ENCODE measurements around the gene CHID1.

The CHID1 gene

GRCh38 chr11:947744-948143, 37.1 kb upstream of the CHID1 start:
- no peak overlapping the region for H3K4me3 ChIP-seq (ENCODE audit: low read length)

GRCh38 chr11:945986-946385, 35.4 kb upstream of the CHID1 start:
- Histone ChIP-seq H3K27me3 (ENCODE audit: control insufficient read depth, insufficient read depth, low read length) (no peaks in the 10 kb centered on the region), H3K4me2 (ENCODE audit: low read length) (no peak overlapping the region), H3K9me3 (replicated peaks; ENCODE audit: low read length) (no peaks in the 10 kb centered on the region), H3K4me1 (ENCODE audit: control insufficient read depth, insufficient read depth, low read length) (peaks cover 10% of the 10 kb centered on the region), H3K9ac (ENCODE audit: low read depth, low read length) (no peak overlapping the region), H3K36me3 (ENCODE audit: insufficient read depth, low read length) (peaks cover 14% of the 10 kb centered on the region), H3K4me3 (ENCODE audit: low read length) (no peak overlapping the region)

More at GRCh38 chr11:947744-948143, 37.1 kb upstream of the CHID1 start:
- Histone ChIP-seq H3K9ac (ENCODE audit: low read depth, low read length) (no peak overlapping the region), H3K9me3 (replicated peaks; ENCODE audit: low read length) (no peaks in the 10 kb centered on the region), H3K27me3 (ENCODE audit: control insufficient read depth, insufficient read depth, low read length) (no peaks in the 10 kb centered on the region), H3K36me3 (ENCODE audit: insufficient read depth, low read length) (peaks cover 14% of the 10 kb centered on the region), H3K4me2 (ENCODE audit: low read length) (no peak overlapping the region), H3K4me1 (ENCODE audit: control insufficient read depth, insufficient read depth, low read length) (peaks cover 2% of the 10 kb centered on the region)

- Histone ChIP-seq H3K4me3 (ENCODE audit: low read length) (no peak overlapping the region), H3K4me1 (ENCODE audit: control insufficient read depth, insufficient read depth, low read length) (peaks cover 10% of the 10 kb centered on the region), H3K4me2 (ENCODE audit: low read length) (no peak overlapping the region), H3K9me3 (replicated peaks; ENCODE audit: low read length) (no peaks in the 10 kb centered on the region), H3K36me3 (ENCODE audit: insufficient read depth, low read length) (peaks cover 14% of the 10 kb centered on the region), H3K27me3 (ENCODE audit: control insufficient read depth, insufficient read depth, low read length) (no peaks in the 10 kb centered on the region), H3K9ac (ENCODE audit: low read depth, low read length) (no peak overlapping the region)
These were observed 34.3 kb upstream of the CHID1 start for GRCh38 chr11:944711-945470.

GRCh38 chr11:942823-943222, 32.2 kb upstream of the CHID1 start:
- Histone ChIP-seq H3K9me3 (replicated peaks; ENCODE audit: low read length) (no peaks in the 10 kb centered on the region), H3K36me3 (ENCODE audit: insufficient read depth, low read length) (peaks cover 12% of the 10 kb centered on the region), H3K9ac (ENCODE audit: low read depth, low read length) (no peak overlapping the region), H3K27me3 (ENCODE audit: control insufficient read depth, insufficient read depth, low read length) (no peaks in the 10 kb centered on the region), H3K4me3 (ENCODE audit: low read length) (no peak overlapping the region), H3K4me2 (ENCODE audit: low read length) (no peak overlapping the region), H3K4me1 (ENCODE audit: control insufficient read depth, insufficient read depth, low read length) (peaks cover 10% of the 10 kb centered on the region)

GRCh38 chr11:940496-941135, 30.0 kb upstream of the CHID1 start:
- H3K9ac ChIP-seq (ENCODE audit: low read depth, low read length): no peak overlapping the region
- peaks cover 4% of the 10 kb centered on the region for H3K36me3 ChIP-seq (ENCODE audit: insufficient read depth, low read length)
- peaks cover 10% of the 10 kb centered on the region for H3K4me1 ChIP-seq (ENCODE audit: control insufficient read depth, insufficient read depth, low read length)
- H3K9me3 ChIP-seq (replicated peaks; ENCODE audit: low read length): no peaks in the 10 kb centered on the region
- H3K4me3 ChIP-seq (ENCODE audit: low read length): no peak overlapping the region
- no peak overlapping the region for H3K4me2 ChIP-seq (ENCODE audit: low read length)
- no peaks in the 10 kb centered on the region for H3K27me3 ChIP-seq (ENCODE audit: control insufficient read depth, insufficient read depth, low read length)

GRCh38 chr11:937841-938261, 27.2 kb upstream of the CHID1 start:
- Histone ChIP-seq H3K36me3 (ENCODE audit: insufficient read depth, low read length) (no peaks in the 10 kb centered on the region), H3K4me3 (ENCODE audit: low read length) (no peak overlapping the region), H3K27me3 (ENCODE audit: control insufficient read depth, insufficient read depth, low read length) (no peaks in the 10 kb centered on the region), H3K4me1 (ENCODE audit: control insufficient read depth, insufficient read depth, low read length) (peaks cover 15% of the 10 kb centered on the region), H3K4me2 (ENCODE audit: low read length) (no peak overlapping the region), H3K9me3 (replicated peaks; ENCODE audit: low read length) (no peaks in the 10 kb centered on the region), H3K9ac (ENCODE audit: low read depth, low read length) (no peak overlapping the region)

GRCh38 chr11:936199-936598, 25.6 kb upstream of the CHID1 start:
- Histone ChIP-seq H3K9me3 (replicated peaks; ENCODE audit: low read length) (no peaks in the 10 kb centered on the region), H3K36me3 (ENCODE audit: insufficient read depth, low read length) (no peaks in the 10 kb centered on the region), H3K27me3 (ENCODE audit: control insufficient read depth, insufficient read depth, low read length) (no peaks in the 10 kb centered on the region), H3K4me2 (ENCODE audit: low read length) (no peak overlapping the region), H3K9ac (ENCODE audit: low read depth, low read length) (no peak overlapping the region), H3K4me3 (ENCODE audit: low read length) (no peak overlapping the region), H3K4me1 (ENCODE audit: control insufficient read depth, insufficient read depth, low read length) (peaks cover 13% of the 10 kb centered on the region)

GRCh38 chr11:934527-934926, 23.9 kb upstream of the CHID1 start:
- H3K27me3 ChIP-seq (ENCODE audit: control insufficient read depth, insufficient read depth, low read length): no peaks in the 10 kb centered on the region
- H3K9me3 ChIP-seq (replicated peaks; ENCODE audit: low read length): no peaks in the 10 kb centered on the region
- no peak overlapping the region for H3K4me2 ChIP-seq (ENCODE audit: low read length)
- H3K4me3 ChIP-seq (ENCODE audit: low read length): no peak overlapping the region
- no peak overlapping the region for H3K9ac ChIP-seq (ENCODE audit: low read depth, low read length)
- peaks cover 14% of the 10 kb centered on the region for H3K4me1 ChIP-seq (ENCODE audit: control insufficient read depth, insufficient read depth, low read length)
- H3K36me3 ChIP-seq (ENCODE audit: insufficient read depth, low read length): no peaks in the 10 kb centered on the region

DNA sequence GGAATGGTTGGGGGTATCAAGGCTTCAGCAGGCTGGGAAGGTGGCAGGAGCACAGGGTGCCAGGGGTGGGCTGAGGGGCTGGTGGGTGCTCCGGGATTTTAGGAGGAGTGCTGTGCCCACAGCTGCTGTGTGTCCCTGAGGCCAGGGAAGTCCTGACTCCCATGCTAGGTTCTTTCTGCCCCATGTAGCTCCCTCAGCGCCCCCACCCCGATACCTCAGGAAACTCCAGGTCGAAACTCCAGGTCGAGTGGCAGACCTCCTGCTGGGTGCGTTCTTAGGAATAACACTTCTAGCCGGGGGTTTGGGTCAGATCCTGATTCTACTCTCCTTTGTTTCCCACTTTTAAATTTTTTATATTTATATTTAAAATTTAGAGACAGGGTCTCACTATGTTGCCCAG, 23.3 kb upstream of the CHID1 start:
- Histone ChIP-seq H3K4me3 (ENCODE audit: low read length) (no peak overlapping the region), H3K9me3 (replicated peaks; ENCODE audit: low read length) (no peaks in the 10 kb centered on the region), H3K36me3 (ENCODE audit: insufficient read depth, low read length) (peaks cover 2% of the 10 kb centered on the region), H3K9ac (ENCODE audit: low read depth, low read length) (no peak overlapping the region), H3K4me1 (ENCODE audit: control insufficient read depth, insufficient read depth, low read length) (peaks cover 14% of the 10 kb centered on the region), H3K4me2 (ENCODE audit: low read length) (no peak overlapping the region), H3K27me3 (ENCODE audit: control insufficient read depth, insufficient read depth, low read length) (no peaks in the 10 kb centered on the region)

- Histone ChIP-seq H3K27me3 (ENCODE audit: control insufficient read depth, insufficient read depth, low read length) (no peaks in the 10 kb centered on the region), H3K9me3 (replicated peaks; ENCODE audit: low read length) (no peaks in the 10 kb centered on the region), H3K4me3 (ENCODE audit: low read length) (no peak overlapping the region), H3K4me1 (ENCODE audit: control insufficient read depth, insufficient read depth, low read length) (peaks cover 14% of the 10 kb centered on the region), H3K36me3 (ENCODE audit: insufficient read depth, low read length) (peaks cover 9% of the 10 kb centered on the region), H3K4me2 (ENCODE audit: low read length) (no peak overlapping the region), H3K9ac (ENCODE audit: low read depth, low read length) (no peak overlapping the region)
These were observed 22.7 kb upstream of the CHID1 start for GRCh38 chr11:933142-933851.

DNA sequence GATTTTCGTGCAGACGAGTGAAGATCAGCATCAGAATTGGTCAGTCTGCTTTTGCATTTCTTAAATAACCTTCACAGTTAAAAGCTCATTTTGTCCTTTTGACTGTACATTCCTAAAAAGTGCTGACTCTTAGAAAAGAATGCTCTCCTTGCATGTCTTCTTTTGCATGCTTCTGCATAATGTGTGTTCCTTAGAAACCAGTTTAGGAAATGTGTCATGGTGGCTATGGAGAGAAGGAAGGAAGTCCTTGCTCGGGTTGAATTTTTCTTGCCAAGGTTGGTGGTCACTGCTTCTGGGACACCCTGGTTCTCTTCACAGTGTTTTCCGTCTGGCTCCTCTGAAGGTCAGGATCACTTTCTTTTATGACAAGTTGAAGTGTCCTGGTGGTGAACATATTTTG, 21.8 kb upstream of the CHID1 start:
- H3K4me2 ChIP-seq (ENCODE audit: low read length): no peak overlapping the region
- H3K4me1 ChIP-seq (ENCODE audit: control insufficient read depth, insufficient read depth, low read length): peaks cover 14% of the 10 kb centered on the region
- peaks cover 13% of the 10 kb centered on the region for H3K36me3 ChIP-seq (ENCODE audit: insufficient read depth, low read length)
- no peak overlapping the region for H3K9ac ChIP-seq (ENCODE audit: low read depth, low read length)
- no peak overlapping the region for H3K4me3 ChIP-seq (ENCODE audit: low read length)
- no peaks in the 10 kb centered on the region for H3K27me3 ChIP-seq (ENCODE audit: control insufficient read depth, insufficient read depth, low read length)
- H3K9me3 ChIP-seq (replicated peaks; ENCODE audit: low read length): no peaks in the 10 kb centered on the region

All from skeletal muscle satellite cell (primary cell).